NCI-H1417 (cell line): ENCODE measurements around the gene E2F3.
"Not testable (repeated sequence)": the region's sequence is repeated elsewhere in the genome, so short reads cannot be mapped to it uniquely, and the experiment has no call there.

Experiments used
- DNase-seq, 3 experiments: peaks; one replicate each; lab custom pipeline; 2025; lab: John Stamatoyannopoulos, UW

E2F3 gene

DNA sequence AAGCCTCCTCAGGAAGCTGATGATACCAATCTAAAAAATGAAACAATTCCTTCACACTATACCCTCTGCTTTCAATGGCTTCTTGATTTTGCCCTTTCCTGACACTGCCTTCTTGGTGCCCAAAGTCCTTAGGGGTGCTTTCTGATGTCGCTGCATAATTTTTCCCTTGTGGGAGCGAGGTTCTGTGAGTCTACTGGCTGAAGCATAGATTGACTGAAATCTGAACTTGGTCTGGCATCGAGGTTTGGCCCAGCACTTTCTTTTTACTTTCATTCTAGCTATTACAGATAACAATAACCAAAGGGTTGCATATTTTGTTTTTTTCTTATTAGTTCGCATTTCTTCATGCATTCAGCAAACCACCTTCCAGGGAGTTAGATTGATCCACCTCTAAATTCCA lies 65.8 kb downstream of the E2F3 start:
- DNase-seq: no peak

- DNase-seq: no peak
Measured at GRCh38 chr6:20468209-20468608, 66.5 kb downstream of the E2F3 start.

GRCh38 chr6:20472748-20473147 lies 71.1 kb downstream of the E2F3 start:
- DNase-seq: no peak

- DNase-seq: no peak
Measured at GRCh38 chr6:20473518-20473917, 71.8 kb downstream of the E2F3 start.

DNA sequence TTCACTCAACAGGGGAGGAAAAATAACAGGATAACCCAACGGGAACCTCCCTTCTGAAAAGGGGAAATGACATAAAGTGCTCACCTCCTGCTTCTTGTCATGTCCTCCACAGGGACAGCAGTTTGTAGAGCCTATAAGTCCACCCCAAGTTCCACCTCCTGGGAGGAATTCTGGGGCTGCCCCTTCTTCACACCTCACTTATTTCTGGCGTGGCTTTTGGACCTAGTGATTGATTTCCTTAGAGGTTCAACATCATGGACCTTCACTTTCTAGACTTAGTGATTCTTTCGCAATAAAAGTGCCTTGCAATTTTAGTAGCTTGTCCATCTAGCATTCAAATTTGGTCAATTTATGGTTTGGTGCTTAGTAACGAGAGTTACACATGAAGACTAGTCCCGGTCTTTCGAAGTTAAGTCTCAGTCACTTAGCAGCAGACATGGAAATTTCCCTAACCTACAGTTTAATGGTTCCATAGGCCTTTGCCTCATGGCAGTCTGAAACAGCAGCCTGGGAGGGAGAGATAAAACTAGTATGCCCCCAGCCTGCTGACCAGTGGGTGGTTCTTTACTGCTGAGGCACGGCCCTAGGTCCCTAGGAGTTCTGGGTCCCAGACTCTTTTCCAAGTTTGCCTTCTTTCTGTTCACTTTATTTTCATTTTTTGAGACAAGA lies 73.3 kb downstream of the E2F3 start:
- DNase-seq: no peak

- no peak for DNase-seq
Measured at GRCh38 chr6:20476501-20477043, 74.9 kb downstream of the E2F3 start.

GRCh38 chr6:20477485-20477884 lies 75.8 kb downstream of the E2F3 start:
- no peak for DNase-seq

GRCh38 chr6:20479060-20479459 lies 77.4 kb downstream of the E2F3 start:
- DNase-seq: no peak

DNA sequence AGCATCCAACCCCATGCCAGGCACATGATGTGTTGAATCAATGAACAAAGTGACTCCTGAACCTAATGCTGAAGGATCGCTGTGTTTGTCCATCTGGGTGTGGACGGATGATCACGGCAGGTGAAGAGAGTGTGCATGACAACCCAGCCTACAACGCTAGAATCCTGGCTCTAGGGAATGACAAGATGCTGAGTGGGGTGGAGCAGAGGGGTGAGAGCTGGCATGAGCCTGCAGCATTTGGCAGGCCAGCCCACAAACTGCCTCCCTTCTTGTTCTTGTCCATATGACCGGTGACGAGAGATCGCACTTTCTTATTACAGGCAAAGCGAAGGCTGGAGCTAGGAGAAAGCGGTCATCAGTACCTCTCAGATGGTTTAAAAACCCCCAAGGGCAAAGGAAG lies 77.8 kb downstream of the E2F3 start:
- DNase-seq: no peak

DNA sequence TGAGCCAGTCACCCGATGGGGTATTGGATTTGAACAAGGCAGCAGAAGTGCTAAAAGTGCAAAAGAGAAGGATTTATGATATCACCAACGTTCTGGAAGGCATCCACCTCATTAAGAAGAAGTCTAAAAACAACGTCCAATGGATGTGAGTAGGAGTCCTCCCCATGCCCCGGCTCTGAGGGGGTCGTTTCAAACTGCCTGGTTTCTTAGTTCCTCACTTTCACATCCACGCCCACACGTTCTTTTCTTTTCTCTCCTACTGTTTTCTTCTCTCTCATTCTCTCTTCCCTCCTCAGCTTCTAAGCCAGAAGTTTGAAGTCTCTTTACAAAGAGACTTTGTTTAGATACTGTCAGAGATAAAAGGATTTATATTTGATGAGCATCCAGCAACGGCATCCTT lies 79.6 kb downstream of the E2F3 start:
- no peak for DNase-seq

- DNase-seq: peak in 2 of 3 experiments; percentile 45 to 79
Measured at GRCh38 chr6:20483887-20484497, 82.3 kb downstream of the E2F3 start.

DNA sequence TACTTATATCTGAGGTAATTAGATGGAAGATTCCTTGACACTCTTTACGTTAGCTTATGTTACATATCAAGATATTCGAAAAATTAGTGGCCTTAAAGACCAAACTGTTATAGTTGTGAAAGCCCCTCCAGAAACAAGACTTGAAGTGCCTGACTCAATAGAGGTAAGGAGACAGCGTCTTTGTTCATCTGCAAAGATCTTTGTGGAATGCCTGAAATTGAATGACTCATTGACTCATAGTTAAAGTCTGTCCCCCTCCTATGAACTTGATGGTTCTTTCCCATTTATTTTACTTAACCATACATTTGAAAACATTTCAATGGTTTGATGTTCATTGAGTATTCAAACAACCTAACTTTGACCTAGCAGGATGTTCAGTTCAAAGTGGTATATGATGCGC lies 85.0 kb downstream of the E2F3 start:
- no peak for DNase-seq

DNA sequence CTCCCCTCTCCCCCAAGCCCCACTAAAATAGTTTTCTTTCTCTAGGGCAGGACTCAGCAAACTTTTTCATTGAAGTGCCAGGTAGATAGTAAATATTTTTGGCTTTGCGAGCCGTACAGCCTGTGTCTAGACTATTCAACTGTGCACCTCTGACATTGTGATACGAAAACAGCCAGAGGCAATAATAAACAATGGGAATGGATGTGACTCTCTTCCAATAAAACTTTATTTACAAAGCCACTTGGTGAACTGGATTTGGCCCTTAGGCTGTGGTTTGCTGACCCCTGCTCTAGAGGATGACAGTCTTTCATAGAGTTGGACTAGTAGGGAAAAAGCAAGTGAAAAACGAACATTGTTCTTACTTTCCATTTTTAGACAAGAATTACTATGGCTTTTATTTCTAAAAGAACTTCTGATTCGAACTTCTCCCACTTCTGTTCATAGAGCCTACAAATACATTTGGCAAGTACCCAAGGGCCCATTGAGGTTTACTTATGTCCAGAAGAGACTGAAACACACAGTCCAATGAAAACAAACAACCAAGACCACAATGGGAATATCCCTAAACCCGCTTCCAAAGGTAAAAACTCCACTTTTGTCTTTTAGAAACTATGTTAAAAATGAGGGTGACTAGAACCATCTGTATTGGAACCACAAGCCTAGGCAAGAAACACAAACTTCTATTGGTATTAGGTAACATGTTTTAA lies 86.1 kb downstream of the E2F3 start:
- no peak for DNase-seq

DNA sequence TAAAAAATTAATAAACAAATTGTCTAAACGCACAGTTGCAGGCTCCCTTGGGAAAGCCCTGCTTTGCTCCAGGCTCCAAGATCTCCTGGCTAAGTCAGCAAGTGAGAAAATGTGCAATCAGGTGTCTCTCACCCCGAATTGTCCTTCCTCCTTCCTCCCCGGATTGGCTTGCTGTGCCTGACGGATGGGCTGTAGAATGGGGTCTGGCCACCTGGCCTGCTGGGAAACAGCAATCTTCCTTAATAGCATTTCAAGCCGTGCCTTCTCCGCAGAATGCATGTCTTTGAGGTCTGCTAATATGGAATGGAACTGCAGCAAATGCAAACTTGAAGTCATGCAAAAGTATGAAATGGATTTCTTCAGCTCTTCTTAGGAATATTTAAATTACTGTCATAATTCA lies 88.9 kb downstream of the E2F3 start:
- no peak for DNase-seq

DNA sequence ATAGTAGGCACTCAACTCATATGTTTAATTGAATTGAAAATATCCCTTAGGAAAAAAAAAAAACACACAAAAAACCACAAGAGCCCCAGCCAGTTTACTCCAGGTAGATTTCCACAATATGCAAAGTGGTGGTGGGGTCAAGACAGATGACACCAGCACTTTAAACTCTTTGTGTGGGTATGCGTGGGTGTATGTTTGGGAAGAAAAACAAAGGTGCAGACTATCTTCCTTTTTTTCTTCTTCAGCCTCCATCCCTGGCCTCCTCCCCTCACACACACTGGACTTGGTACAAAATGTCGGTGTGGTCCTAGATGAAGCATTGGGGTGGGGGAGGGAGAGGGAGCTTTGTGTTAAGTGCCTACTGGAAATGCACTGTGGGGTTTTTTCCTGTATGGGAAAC lies 90.4 kb downstream of the E2F3 start:
- DNase-seq: no peak

DNA sequence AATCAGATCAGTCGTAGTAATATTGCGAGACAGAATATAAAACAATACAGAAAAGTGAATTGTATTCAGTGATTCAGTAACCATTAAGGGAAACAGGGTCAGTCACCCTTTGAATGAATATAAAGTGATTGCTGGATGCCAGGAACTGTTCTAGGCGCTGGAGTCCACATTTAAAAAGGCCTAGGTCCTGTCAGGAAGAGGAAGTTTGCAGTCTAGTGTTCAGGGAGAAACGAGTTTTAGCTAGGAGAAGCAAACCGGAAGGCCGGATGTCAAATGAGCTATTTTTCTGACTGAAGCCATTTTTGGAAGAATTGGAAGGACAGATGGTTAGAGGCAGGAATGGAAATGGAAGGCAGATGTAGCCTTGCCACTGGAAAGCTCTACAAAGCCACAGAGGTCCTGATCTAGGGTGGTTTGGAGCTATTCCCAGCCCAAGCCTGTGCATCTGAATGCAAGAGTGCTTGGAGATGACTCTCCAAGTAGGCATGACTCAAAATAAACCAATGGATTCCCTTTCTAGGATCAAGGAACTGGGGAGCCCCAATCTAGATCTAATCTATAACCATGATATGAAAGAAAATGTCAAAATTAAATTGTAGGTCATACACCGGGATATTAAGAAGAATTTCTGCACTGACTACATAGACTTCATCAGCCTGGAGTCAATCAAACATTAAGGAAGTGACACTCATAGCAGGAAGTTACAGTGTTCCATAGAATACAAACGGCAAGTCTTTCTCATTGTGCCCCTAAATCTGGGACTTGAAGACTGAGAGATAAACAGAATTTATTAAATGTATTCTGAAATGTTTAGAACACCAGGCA lies 95.7 kb downstream of the E2F3 start:
- DNase-seq: no peak

DNA sequence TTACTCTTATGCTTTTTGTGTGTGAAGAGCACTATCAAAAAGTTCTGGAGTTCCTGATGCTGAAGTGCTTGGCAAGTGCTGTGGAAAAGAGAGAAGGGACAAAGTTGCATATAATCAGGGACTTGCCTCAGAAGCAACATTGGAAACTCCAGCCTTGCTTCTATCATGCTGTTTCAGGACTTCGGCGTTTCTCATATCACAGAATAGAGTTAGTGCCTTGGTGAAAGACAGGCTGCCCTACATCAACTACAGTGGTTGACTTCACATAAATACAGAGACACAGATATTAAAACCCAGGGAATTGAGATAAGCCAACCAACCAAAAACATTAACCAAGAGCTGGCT lies 96.3 kb downstream of the E2F3 start:
- no peak for DNase-seq

DNA sequence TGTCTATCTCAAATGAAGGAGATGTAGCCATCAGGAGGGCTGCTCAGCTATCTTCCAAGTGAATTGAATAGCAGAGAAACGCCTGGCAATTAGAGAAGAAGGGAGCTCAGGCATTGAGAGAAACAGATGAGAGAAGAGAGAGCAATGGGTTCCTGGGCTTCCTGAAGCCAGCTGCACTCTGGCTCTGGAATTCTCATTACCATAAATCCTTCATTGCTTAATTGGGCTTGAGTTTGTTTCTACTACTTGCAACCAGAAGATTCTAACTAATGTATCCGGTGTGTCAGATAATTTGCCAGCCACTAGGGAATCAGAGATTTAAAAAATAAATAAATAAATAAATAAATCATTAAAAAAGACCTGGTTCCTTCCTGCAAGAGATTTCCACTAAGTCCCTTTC lies 107.5 kb downstream of the E2F3 start:
- no peak for DNase-seq

- DNase-seq: no peak
Measured at GRCh38 chr6:20511852-20512251, 110.2 kb downstream of the E2F3 start.

DNA sequence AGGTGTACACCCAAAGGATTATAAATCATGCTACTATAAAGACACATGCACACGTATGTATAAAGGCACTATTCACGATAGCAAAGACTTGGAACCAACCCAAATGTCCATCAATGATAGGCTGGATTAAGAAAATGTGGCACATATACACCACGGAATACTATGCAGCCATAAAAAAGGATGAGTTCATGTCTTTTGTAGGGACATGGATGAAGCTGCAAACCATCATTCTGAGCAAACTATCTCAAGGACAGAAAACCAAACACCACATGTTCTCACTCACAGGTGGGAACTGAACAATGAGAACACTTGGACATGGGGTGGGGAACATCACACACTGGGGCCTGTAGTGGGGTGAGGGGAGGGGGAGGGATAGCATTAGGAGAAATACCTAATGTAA lies 123.5 kb downstream of the E2F3 start:
- DNase-seq: not testable (repeated sequence)

- peak; percentile 9 to 78 (median 59) for DNase-seq
Measured at GRCh38 chr6:20529086-20529448, 127.4 kb downstream of the E2F3 start.

DNA sequence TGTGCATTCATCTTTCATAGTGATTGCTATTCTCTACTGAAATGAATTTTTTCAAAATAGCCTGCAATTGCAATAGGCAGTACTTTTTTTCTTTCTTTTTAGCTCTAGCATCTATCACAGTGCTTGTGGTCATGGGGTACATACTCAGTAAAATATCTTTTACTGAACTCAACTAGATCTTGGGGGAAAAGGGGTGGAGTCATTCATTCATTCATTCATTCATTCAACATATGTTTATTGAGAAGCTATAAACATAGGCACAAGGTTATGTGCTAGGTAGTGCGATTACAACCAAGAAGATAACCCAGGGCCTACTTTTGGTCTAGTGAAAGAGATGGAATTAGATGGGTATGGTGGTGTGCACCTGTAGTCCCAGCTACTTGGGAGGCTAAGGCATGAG lies 131.2 kb downstream of the E2F3 start:
- no peak for DNase-seq
